ENCODE data around the gene PRR13. TPM values are rescaled to one million over a fixed set of nuclear protein-coding genes. Genes with fewer than 3 reads are reported as not detected.
"Not testable (repeated sequence)": the region's sequence is repeated elsewhere in the genome, so short reads cannot be mapped to it uniquely, and the experiment has no call there.

PRR13 gene
- total RNA-seq, 4 donors from 2014 or later = 175 to 307 (median 261) TPM

DNA sequence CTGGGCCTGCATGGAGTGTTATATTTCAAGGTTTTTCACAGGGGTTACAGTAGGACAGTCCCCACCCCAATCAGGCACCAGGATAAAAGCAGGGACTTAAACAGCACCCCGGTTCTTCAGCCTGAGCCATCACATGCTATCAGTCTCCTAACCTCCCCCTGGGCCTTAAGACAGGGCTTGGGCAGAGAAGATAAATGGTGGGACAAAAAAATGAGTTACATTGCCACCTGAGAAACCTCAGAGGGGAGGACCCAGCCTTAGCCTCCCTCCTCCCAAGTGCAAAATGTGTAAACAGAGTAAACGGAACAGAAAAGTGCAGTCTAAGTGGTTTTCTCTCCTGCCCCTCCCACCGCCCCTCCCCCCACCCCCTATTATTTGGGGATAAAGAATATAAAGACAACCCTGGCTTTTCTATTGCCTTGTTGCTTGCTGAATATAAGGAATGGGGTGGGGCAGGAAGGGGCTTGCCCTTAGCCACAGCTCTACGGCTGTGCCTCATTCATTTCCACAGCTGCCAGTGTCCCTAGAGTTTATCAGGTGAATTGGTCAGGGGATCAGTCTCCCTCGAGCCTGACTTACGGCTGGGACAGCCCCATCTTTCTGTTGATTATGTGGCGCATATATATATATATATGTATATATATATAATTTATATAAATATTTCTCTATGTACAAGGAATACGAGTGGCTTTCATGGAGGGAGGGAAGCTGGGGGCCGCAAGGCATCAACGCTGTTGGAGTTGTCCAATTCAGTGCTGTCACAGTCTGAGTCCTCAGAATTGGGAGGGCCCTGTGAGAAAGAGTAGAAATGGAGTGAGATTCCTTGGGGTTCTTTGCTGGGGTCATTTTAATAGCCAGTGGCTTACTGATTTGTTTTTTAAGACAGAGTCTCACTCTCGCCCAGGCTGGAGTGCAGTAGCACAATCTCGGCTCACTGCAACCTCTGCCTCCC lies 39.2 kb downstream of the PRR13 start:
- H3K9me3 ChIP-seq = no peaks in the 10 kb centered on the region
- intact Hi-C loops (cut with DNase I; ENCODE audit: low total_unique reads) (no loop called here), in situ Hi-C loops (cut with MboI; ENCODE audit: low pct_ligation_motif_present in 1 of 4, low pct_unique_long_range_greater_than_20kb in 1 of 4, low sequenced_read_pairs in 3 of 4) (no loop called here)
- no peaks in the 10 kb centered on the region for H3K27me3 ChIP-seq
- 68 to 72% methylated on average over 7 to 12 of the region's 12 CpGs for WGBS, 2 donors (ENCODE audit: low coverage in 1 of 2)
- no peak for TF ChIP-seq POLR2AphosphoS5 (IDR thresholded peaks at IDR 0.05)
- TF ChIP-seq POLR2A (IDR thresholded peaks at IDR 0.05) = no peak
- no peak for TF ChIP-seq CTCF (IDR thresholded peaks at IDR 0.05)
- no peak for TF ChIP-seq EP300 (IDR thresholded peaks at IDR 0.05; ENCODE audit: low read depth)
- no peak overlapping the region for H3K27ac ChIP-seq
- no peak for DNase-seq
- H3K4me3 ChIP-seq = no peak overlapping the region
- peaks cover 0 to 50% (median 24%) of the 10 kb centered on the region in 4 donors for H3K36me3 ChIP-seq
- peaks cover 0 to 12% (median 9%) of the 10 kb centered on the region in 4 donors for H3K4me1 ChIP-seq

DNA sequence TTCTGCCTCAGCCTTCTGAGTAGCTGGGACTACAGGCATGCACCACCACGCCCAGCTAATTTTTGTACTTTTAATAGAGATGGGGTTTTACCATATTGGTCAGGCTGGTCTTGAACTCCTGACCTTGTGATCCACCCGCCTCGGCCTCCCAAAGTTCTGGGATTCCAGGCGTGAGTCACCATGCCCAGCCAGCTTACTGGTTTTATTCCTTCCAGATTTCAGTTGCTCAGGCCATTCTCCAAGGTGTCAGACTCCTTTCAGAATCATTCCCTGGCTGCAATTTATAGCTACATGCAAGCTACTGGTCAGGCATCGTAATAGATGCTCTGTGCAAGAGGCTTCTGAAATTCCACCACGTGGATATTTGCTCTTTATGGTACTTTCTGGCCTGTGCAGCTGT lies 39.9 kb downstream of the PRR13 start:
- DNase-seq; H3K27me3 ChIP-seq; H3K4me3 ChIP-seq; H3K27ac ChIP-seq; H3K9me3 ChIP-seq; in situ Hi-C loops (cut with MboI; ENCODE audit: low pct_ligation_motif_present in 1 of 4, low pct_unique_long_range_greater_than_20kb in 1 of 4, low sequenced_read_pairs in 3 of 4); intact Hi-C loops (cut with DNase I; ENCODE audit: low total_unique reads): not testable (repeated sequence)
- Histone ChIP-seq H3K4me1 (peaks cover 0 to 12% (median 9%) of the 10 kb centered on the region in 4 donors), H3K36me3 (peaks cover 0 to 43% (median 18%) of the 10 kb centered on the region in 4 donors)
- 48 to 64% methylated on average over 2 to 6 of the region's 6 CpGs for WGBS, 2 donors (ENCODE audit: low coverage in 1 of 2)

DNA sequence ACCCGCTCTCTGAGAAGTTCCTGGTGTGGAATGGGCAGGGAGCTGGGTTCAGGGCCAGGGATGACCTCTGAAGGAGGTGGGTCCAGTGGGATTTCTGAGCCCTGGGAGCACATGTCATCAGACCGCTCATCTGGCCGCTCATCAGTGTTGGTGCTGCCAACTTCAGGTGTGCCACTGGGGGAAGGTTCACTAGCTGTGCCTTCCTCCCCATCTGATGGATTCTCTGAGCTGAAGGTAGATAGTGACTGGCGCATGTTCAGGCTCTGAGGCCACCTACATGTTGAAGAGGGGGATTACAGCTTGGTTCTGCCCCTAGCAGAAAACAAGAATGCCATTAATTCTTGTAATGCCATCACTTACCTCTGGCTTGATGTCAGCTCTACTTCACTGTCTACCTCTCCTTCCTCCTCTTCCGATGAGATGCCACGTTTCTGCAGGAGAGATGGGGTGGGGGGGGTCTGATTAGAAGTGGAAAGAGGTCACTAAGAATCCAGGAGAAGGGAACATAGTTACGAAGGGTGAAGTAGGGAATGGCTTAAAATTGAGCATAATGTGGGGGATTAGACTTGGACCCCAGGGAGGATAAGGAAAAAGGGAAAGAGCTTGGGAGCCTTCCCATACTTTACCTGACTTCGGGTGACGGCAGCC lies 40.5 kb downstream of the PRR13 start:
- H3K36me3 ChIP-seq = peaks cover 0 to 37% (median 15%) of the 10 kb centered on the region in 4 donors
- TF ChIP-seq POLR2AphosphoS5 (IDR thresholded peaks at IDR 0.05) = peak in 1 of 3 donors; percentile 1
- no peak for TF ChIP-seq POLR2A (IDR thresholded peaks at IDR 0.05)
- no peak overlapping the region for H3K27ac ChIP-seq
- no peaks in the 10 kb centered on the region for H3K27me3 ChIP-seq
- in situ Hi-C loops (cut with MboI; ENCODE audit: low pct_ligation_motif_present in 1 of 4, low pct_unique_long_range_greater_than_20kb in 1 of 4, low sequenced_read_pairs in 3 of 4) = no loop called here
- intact Hi-C loops (cut with DNase I; ENCODE audit: low total_unique reads) = no loop called here
- 78 to 97% methylated on average over 5 to 9 of the region's 9 CpGs for WGBS, 2 donors (ENCODE audit: low coverage in 1 of 2)
- H3K9me3 ChIP-seq = no peaks in the 10 kb centered on the region
- no peak for DNase-seq
- H3K4me1 ChIP-seq = peaks cover 0 to 12% (median 9%) of the 10 kb centered on the region in 4 donors
- H3K4me3 ChIP-seq = no peak overlapping the region

DNA sequence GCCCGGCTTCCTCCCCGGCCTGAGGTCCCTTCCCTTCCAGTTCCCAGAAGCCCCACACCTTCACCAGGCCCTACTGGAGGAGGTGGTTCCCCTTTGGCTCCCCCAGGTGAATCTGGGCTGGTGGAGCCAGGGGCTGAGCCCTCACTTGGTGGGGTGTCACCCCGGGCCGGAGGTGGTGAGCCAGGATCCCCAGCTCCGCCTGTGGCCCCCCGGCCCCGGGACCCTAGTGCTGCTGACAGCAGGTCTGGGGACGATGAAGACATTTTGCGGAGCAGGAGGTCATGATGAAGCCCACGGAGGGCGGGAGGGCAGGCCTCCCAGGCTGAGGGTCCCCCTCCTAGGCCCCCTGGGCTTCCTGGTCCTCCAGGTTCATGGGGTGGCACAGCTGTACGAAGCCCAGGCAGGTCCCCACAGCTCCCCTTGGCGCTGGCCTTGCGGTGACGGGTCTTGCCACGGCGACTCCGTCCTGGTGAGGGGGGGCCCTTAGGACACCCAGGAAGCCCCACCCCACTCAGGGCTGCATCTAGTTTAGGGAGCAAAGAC lies 41.2 kb downstream of the PRR13 start:
- TF ChIP-seq CTCF (IDR thresholded peaks at IDR 0.05) (no peak), EP300 (IDR thresholded peaks at IDR 0.05; ENCODE audit: low read depth) (no peak), POLR2AphosphoS5 (IDR thresholded peaks at IDR 0.05) (peak in 1 of 3 donors; percentile 7), POLR2A (IDR thresholded peaks at IDR 0.05) (no peak)
- intact Hi-C loops (cut with DNase I; ENCODE audit: low total_unique reads) = no loop called here
- Histone ChIP-seq H3K9me3 (no peaks in the 10 kb centered on the region), H3K27me3 (no peaks in the 10 kb centered on the region), H3K4me1 (peaks cover 0 to 12% (median 9%) of the 10 kb centered on the region in 4 donors), H3K27ac (peak overlapping the region in 2 of 4 donors; percentile 44 to 56), H3K36me3 (peaks cover 0 to 34% (median 13%) of the 10 kb centered on the region in 4 donors), H3K4me3 (no peak overlapping the region)
- WGBS, 2 donors (ENCODE audit: low coverage in 1 of 2) = 60 to 88% methylated on average over 1 to 18 of the region's 18 CpGs
- in situ Hi-C loops (cut with MboI; ENCODE audit: low pct_ligation_motif_present in 1 of 4, low pct_unique_long_range_greater_than_20kb in 1 of 4, low sequenced_read_pairs in 3 of 4) = no loop called here
- DNase-seq = no peak

Measured in transverse colon (tissue), 4 donors.